GM12864 (cell line): Measurements from ENCODE around the gene IYD.

Experiments
- DNase-seq: peaks from one replicate; pipeline ENCODE4 v3.0.0-alpha.2; 2011; ENCODE audit warnings: low read depth
- H3K4me3 ChIP-seq: 2 replicates; pipeline ENCODE4 v1.5.1; 2011; ENCODE audit warnings: mild to moderate bottlenecking, low read depth, low read length, control low read depth
- TF ChIP-seq, protein P1 (sequence below): IDR thresholded peaks from 2 replicates; pipeline ENCODE4 v1.5.1; 2011; ENCODE audit warnings: low read depth, mild to moderate bottlenecking, moderate library complexity, low read length, control low read depth, inconsistent platforms; ENCODE audit errors: missing control alignments

IYD gene, protein sequence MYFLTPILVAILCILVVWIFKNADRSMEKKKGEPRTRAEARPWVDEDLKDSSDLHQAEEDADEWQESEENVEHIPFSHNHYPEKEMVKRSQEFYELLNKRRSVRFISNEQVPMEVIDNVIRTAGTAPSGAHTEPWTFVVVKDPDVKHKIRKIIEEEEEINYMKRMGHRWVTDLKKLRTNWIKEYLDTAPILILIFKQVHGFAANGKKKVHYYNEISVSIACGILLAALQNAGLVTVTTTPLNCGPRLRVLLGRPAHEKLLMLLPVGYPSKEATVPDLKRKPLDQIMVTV

DNA sequence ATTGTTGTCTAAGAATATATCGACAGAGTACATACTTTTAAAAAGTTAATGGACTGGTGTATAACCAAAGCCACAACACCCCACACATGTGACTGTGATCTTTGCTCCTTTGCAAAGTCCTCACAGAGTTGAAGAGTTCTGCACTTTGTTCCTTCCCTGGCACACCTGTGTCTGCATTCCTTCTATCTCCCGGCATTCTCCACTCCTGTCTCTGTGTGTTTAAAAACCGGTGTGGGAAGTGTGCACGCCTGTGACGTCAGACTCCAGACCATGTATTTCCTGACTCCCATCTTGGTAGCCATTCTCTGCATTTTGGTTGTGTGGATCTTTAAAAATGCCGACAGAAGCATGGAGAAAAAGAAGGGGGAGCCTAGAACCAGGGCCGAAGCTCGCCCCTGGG lies at the start of gene IYD:
Gene IYD, plus strand, starts transcription at position 251 of the 400 bp plus-strand sequence. Its CDS starts 20 bp downstream, at position 271.
- TF ChIP-seq, protein P1, sequence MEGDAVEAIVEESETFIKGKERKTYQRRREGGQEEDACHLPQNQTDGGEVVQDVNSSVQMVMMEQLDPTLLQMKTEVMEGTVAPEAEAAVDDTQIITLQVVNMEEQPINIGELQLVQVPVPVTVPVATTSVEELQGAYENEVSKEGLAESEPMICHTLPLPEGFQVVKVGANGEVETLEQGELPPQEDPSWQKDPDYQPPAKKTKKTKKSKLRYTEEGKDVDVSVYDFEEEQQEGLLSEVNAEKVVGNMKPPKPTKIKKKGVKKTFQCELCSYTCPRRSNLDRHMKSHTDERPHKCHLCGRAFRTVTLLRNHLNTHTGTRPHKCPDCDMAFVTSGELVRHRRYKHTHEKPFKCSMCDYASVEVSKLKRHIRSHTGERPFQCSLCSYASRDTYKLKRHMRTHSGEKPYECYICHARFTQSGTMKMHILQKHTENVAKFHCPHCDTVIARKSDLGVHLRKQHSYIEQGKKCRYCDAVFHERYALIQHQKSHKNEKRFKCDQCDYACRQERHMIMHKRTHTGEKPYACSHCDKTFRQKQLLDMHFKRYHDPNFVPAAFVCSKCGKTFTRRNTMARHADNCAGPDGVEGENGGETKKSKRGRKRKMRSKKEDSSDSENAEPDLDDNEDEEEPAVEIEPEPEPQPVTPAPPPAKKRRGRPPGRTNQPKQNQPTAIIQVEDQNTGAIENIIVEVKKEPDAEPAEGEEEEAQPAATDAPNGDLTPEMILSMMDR: no peak
- DNase-seq: no peak
- H3K4me3 ChIP-seq: no peak within 1 kb of the TSS

DNA sequence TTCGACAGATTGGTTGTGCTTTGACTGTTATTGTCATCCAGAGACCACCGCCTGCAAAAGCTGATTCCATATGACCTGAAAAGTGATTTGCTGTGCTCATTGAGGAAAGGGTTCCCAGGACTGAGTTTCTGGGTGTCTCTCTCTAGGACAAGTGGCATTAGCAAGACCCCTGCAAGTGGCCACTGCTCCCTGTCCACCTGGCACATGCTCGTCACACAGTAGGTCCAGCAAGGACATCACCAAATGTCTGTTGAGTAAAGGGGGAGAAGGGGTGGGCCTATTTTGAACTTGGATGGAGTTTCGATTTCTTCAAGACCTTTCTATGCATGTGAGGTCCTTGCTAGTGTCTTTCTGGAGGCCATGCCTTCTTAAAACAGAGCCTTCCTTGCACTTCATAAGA lies 48.9 kb upstream of the IYD start:
- TF ChIP-seq, protein P1: no peak
- no peak for DNase-seq
- no peak overlapping the region for H3K4me3 ChIP-seq

DNA sequence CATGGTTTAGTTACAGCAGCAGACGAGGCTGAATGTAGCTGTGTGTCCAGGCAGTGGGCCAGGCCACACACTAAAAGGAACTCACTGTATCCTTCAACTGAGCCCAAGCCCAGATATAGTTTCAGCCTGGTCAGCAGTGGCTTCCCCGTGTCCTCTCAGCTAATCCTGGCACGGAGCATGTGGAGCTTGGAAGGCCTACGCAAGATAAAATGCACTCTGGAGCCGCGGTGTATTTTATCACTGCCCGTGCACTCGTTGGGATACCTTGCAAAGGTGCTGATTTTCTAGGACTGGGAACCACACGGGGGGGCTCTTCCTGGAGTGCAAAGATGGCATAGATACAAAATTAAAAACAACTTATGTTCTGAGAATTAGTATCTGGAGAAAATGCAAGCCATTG lies 48.4 kb upstream of the IYD start:
- DNase-seq: no peak
- no peak overlapping the region for H3K4me3 ChIP-seq
- TF ChIP-seq, protein P1: no peak

GRCh38 chr6:150322466-150322871 lies 46.3 kb upstream of the IYD start:
- DNase-seq: no peak
- TF ChIP-seq, protein P1: no peak
- H3K4me3 ChIP-seq: no peak overlapping the region

- TF ChIP-seq, protein P1: no peak
- no peak for DNase-seq
- no peak overlapping the region for H3K4me3 ChIP-seq
Observed at GRCh38 chr6:150323205-150323604, 45.6 kb upstream of the IYD start.

- TF ChIP-seq, protein P1: no peak
- DNase-seq: no peak
- no peak overlapping the region for H3K4me3 ChIP-seq
Observed at GRCh38 chr6:150324044-150324443, 44.8 kb upstream of the IYD start.
